Right cardiac atrium (tissue), 5 donors: ENCODE data around the gene PMEPA1. TPM values are rescaled to one million over a fixed set of nuclear protein-coding genes. Genes with fewer than 3 reads are reported as not detected.

Experiments used
- ATAC-seq, 2 donors: fragments of 200-7000 bp; cut with Tn5 transposase; one replicate each; pipeline versions ENCODE4 v1.8.0 to v1.9.1; 2020; ENCODE audit warnings: moderate library complexity in 2 of 2, mild to moderate bottlenecking in 1 of 2
- DNase-seq, 3 donors: peaks; one replicate each; pipeline ENCODE4 v3.0.0-alpha.2; 2020
- H3K27ac ChIP-seq: one replicate; pipeline ENCODE4 v1.5.1; 2013; ENCODE audit warnings: mild to moderate bottlenecking, low read length, control low read depth, moderate library complexity
- H3K27me3 ChIP-seq: one replicate; pipeline ENCODE4 v1.6.1; 2013; ENCODE audit not compliant: control insufficient read depth, insufficient read depth
- H3K4me1 ChIP-seq: one replicate; pipeline ENCODE4 v1.6.1; 2013; ENCODE audit warnings: low read length; ENCODE audit not compliant: control insufficient read depth, insufficient read depth
- H3K4me3 ChIP-seq: one replicate; pipeline ENCODE4 v1.5.1; 2013; ENCODE audit warnings: low read length, control low read depth
- H3K9me3 ChIP-seq: one replicate; pipeline ENCODE4 v1.6.1; 2013; ENCODE audit warnings: low read length; ENCODE audit not compliant: control insufficient read depth
- WGBS: extraction: QIAGEN DNeasy Blood & Tissue Kit; methylation state at CpG from one replicate; pipeline ENCODE4 v1.1.7; 2013; 5-methylcytosine and 5-hydroxymethylcytosine counted together
- intact Hi-C, 4 donors: fragments of 100-400 bp; cut with DNase I; formaldehyde crosslinking; loops; one replicate each; pipeline versions ENCODE4 v1.11.0 to v1.14.0; 2022 to 2023
- polyA plus RNA-seq: library from polyadenylated mRNA; stranded (reverse); fragments of 200-250 nt; gene quantifications from one replicate; pipeline ENCODE4 v1.2.3, GENCODE V29; 2013
- total RNA-seq, 4 donors: library from RNA; stranded (reverse); fragmentation: NEBNext Ultra II Directional; extraction: Animal tissue kit (Norgen Biotek cat#: 25700); gene quantifications; one replicate each; pipeline ENCODE4 v1.2.1, GENCODE V29; 2021
- donor health status: healthy with polysubstance abuse.
- donor health status: DM: no; HTN: yes; CAD: no.
- donor health status: DM: no; HTN: no; CAD: no.
- donor health status: DM: no; HTN: yes; CAD: no; lungs with severe emphysema.
- donor health status: DM: yes; HTN: yes; CAD: no.

Gene PMEPA1
- total and polyA plus RNA-seq, 5 donors = 17.3 to 82.0 (median 37.5) TPM

DNA sequence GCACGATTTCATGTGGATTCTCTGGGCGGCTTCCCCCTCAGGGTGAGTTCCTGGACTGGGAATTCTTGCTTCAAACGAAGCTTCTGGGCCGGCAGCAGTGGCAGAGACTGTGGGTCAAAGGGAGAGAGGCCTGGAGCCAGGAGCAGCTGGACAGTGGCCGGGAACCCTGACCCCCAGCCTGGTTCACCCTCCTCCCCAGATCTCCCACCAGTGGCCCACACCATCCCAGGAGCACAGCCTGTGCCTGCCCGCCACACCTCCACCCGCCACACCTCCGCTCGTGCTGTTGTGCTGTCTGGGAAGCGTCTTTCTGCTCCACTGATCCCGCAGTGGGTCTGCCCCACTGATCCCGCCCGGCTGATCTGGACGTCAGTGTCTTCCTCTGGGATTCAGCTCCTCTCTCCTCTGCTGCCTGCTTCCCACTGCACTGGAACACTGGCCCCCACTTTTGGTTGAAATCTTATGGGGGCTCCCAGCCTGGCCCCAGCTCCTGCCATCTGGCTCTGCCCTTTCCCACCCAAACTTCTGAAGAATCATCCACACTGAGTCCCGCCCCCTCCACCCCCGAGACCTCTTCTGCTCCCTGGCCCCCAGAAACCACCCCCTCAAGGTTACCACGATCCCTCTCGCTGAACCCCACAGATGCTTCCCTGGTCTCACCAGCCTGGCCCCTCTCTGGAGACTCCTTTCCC lies 99.4 kb downstream of the PMEPA1 start:
- Histone ChIP-seq H3K4me1 (no peaks in the 10 kb centered on the region), H3K9me3 (no peaks in the 10 kb centered on the region), H3K27me3 (no peaks in the 10 kb centered on the region), H3K4me3 (no peak overlapping the region), H3K27ac (no peak overlapping the region)
- intact Hi-C loops = no loop called here
- 72% methylated on average over 18 of the region's 18 CpGs for WGBS
- ATAC-seq (no peak), DNase-seq (no peak)

DNA sequence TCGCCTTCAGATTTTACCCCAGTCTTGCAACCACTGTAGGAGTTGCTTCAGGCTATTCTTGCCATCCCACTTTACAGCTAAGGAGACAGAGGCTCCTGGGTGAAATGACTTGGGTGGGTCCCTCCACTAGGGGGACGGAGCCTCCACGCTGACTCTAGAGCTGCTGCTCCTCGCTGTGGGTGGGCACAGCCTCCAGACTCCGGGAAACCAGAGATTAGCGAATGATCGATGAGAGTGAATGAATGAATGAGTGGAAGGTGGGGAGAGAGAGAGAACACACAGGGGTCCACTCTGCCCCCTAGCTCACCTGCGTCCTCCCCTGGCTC lies 100.0 kb downstream of the PMEPA1 start:
- intact Hi-C loops = no loop called here
- Histone ChIP-seq H3K27ac (no peak overlapping the region), H3K27me3 (no peaks in the 10 kb centered on the region), H3K9me3 (no peaks in the 10 kb centered on the region), H3K4me3 (no peak overlapping the region), H3K4me1 (no peaks in the 10 kb centered on the region)
- WGBS = 82% methylated on average over 8 of the region's 8 CpGs
- DNase-seq = no peak
- ATAC-seq = no peak

DNA sequence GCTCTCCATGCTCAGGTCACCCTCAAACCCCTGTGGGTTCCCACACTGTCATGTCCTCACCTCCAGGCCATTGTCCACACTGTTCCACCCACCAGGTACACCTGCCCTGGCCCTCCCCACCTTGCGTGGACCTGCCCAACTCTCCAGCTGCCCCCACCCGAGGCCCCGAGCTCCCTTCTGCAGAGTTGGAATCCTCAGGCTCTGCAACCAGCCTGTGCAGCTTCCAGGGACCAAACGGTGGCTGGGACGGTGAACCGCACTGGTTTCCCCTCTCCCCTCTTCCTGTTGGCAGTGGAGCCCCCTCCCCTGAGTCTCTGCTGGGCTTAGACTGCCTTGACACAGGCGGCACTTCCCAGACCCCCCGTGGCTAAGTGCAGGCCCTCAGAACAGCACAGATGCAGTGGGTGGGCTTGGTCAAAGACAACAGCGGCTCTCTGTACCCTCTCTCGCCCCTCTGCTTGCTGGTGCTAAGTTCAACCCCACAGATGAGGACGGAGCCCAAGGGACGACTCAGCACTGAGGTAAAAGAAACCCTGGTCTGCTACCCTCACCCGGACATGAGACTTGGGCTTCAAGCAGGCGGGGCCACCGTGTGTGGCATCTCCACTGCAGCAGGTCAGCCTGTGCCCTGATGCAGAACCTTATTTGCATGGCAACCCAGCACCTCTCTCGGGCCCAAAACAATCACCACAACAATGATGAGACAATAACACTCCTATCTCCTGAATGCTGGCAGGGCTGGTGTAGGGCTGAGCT lies 100.6 kb downstream of the PMEPA1 start:
- DNase-seq = no peak
- no peaks in the 10 kb centered on the region for H3K9me3 ChIP-seq
- H3K27me3 ChIP-seq = no peaks in the 10 kb centered on the region
- no peak for ATAC-seq
- intact Hi-C loops = no loop called here
- H3K27ac ChIP-seq = no peak overlapping the region
- 79% methylated on average over 16 of the region's 16 CpGs for WGBS
- H3K4me1 ChIP-seq = no peaks in the 10 kb centered on the region
- no peak overlapping the region for H3K4me3 ChIP-seq

DNA sequence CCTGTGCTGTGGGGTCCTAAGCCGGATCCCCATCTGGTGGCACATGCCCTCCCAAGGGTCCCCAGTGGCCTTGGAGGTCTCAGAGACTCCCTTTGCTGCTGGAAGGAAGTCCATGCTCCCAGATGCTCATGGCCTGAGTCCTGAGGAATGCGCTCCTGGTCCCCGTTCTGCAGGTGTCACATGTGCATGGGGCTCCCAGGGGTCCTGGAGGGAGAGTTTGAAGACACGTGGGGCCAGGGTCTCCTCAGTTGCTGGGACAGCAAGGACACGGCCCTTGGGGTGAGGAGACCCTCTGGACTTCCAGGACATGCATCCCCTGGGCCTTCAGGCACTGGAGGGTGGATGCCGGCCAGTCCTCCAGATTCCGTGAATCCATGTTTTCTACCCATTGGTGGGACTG lies 101.3 kb downstream of the PMEPA1 start:
- Histone ChIP-seq H3K27ac (no peak overlapping the region), H3K9me3 (no peaks in the 10 kb centered on the region), H3K4me1 (no peaks in the 10 kb centered on the region), H3K27me3 (no peaks in the 10 kb centered on the region), H3K4me3 (no peak overlapping the region)
- peak in 1 of 3 donors; percentile 5 for DNase-seq
- intact Hi-C loops = no loop called here
- no peak for ATAC-seq
- WGBS = 73% methylated on average over 7 of the region's 7 CpGs

DNA sequence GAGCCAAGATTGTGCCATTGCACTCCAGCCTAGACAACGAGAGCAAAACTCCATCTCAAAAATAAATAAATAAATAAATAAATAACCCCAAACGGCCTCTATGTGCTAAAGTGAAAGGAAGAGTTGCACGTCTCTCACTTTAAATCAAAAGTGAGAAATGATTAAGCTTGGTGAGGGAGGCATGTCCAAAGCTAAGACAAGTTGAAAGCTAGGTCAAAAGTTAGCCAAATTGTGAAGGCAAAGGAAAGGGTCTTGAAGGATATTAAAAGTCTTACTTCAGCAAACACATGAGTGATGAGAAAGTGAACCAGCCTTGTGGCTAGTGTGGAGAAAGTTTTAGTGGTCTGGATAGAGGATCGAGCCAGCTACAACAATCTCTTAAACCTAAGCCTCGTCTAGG lies 103.9 kb downstream of the PMEPA1 start:
- Histone ChIP-seq H3K9me3 (no peaks in the 10 kb centered on the region), H3K4me3 (no peak overlapping the region), H3K4me1 (no peaks in the 10 kb centered on the region), H3K27ac (no peak overlapping the region), H3K27me3 (no peaks in the 10 kb centered on the region)
- intact Hi-C loops = no loop called here
- ATAC-seq (no peak), DNase-seq (no peak)
- WGBS = 81% methylated on average over 5 of the region's 5 CpGs

DNA sequence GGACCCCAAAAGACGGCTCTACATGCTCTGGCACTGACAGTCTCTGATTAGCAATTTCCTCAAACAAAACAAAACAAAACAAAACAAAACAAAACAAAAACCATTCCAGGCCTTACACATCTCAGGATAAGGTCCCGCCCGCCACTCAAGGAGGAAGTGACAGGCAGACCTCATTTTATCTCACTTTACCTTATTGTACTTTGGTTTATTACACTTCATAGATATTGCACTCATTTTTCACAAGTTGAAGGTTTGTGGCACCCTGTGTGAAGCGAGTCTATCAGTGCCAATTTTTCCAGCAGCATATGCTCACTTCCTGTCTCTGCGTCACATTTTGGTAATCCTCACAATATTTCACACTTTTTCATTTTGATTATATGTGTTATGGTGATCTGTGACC lies 104.8 kb downstream of the PMEPA1 start:
- no peak for ATAC-seq
- no peaks in the 10 kb centered on the region for H3K9me3 ChIP-seq
- intact Hi-C loops = no loop called here
- 54% methylated on average over 5 of the region's 5 CpGs for WGBS
- no peaks in the 10 kb centered on the region for H3K27me3 ChIP-seq
- H3K4me1 ChIP-seq = no peaks in the 10 kb centered on the region
- H3K27ac ChIP-seq = no peak overlapping the region
- no peak for DNase-seq
- H3K4me3 ChIP-seq = no peak overlapping the region

DNA sequence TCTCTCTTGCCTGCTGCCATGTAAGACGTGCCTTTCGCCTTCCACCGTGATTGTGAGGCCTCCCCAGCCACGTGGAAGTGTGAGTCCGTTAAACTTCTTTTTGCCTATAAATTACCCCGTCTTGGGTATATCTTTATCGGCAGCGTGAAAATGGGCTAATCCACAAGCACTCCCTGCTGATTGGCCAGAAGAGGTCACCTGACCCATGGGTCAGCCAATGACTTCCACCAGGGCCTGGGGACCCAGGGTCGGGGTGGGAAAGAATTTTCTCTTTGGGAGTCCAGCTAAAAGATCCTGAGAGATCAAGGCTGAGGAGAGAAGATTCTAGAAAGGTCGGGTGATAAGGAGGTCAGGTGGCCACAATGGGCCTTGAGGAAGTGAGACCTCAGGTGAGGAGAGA lies 106.7 kb downstream of the PMEPA1 start:
- H3K27me3 ChIP-seq = no peaks in the 10 kb centered on the region
- intact Hi-C loops = no loop called here
- no peak overlapping the region for H3K27ac ChIP-seq
- ATAC-seq (no peak), DNase-seq (peak in 1 of 3 donors; percentile 7)
- 95% methylated on average over 10 of the region's 10 CpGs for WGBS
- no peaks in the 10 kb centered on the region for H3K4me1 ChIP-seq
- H3K9me3 ChIP-seq = no peaks in the 10 kb centered on the region
- no peak overlapping the region for H3K4me3 ChIP-seq

DNA sequence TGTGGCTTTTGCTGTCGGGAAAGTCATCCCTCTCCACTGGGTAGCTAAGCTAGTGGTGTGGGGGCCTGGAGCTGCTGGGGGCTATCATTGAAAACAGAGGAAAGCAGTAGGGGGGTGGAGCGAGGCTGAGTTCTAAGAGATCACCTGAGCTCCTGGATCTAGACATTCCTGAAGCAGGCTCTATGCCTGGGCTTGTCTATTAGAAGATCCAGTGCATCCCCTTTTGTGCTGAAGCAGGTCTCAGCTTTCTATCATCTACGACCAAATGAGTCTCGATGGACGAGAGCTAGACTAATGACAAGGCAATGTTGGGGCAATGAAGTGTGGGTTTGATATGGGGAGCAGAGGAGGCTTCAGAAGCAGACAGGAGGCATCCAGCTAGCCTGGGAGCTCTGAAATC lies 108.1 kb downstream of the PMEPA1 start:
- intact Hi-C loops = no loop called here
- 95% methylated on average over 5 of the region's 5 CpGs for WGBS

DNA sequence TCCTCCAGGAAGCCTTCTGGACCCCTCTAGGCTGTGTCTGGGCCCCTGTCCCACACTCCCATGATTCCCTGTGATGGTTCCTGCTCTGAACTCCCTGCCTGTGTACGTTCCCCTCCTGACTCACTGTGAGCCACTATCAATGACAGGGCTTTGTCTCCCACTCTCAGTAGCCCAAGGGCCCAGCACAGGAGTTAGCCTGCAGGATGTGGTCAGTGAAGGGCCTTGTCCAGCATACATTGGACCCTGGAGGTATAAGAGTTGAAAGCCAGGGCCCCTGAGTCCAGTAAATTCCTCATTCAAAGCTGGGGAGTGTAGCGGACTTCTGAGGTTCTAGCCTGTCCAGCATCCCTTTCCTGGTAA lies 108.6 kb downstream of the PMEPA1 start:
- Histone ChIP-seq H3K27me3 (no peaks in the 10 kb centered on the region), H3K4me1 (no peaks in the 10 kb centered on the region), H3K27ac (no peak overlapping the region), H3K9me3 (no peaks in the 10 kb centered on the region), H3K4me3 (no peak overlapping the region)
- DNase-seq (no peak), ATAC-seq (no peak)
- intact Hi-C loops = no loop called here
- WGBS = 75% methylated on average over 2 of the region's 2 CpGs

More for the DNA sequence above, 108.1 kb downstream of the PMEPA1 start:
- DNase-seq = no peak
- Histone ChIP-seq H3K27me3 (no peaks in the 10 kb centered on the region), H3K4me3 (no peak overlapping the region), H3K9me3 (no peaks in the 10 kb centered on the region), H3K27ac (no peak overlapping the region), H3K4me1 (no peaks in the 10 kb centered on the region)
- ATAC-seq = no peak

DNA sequence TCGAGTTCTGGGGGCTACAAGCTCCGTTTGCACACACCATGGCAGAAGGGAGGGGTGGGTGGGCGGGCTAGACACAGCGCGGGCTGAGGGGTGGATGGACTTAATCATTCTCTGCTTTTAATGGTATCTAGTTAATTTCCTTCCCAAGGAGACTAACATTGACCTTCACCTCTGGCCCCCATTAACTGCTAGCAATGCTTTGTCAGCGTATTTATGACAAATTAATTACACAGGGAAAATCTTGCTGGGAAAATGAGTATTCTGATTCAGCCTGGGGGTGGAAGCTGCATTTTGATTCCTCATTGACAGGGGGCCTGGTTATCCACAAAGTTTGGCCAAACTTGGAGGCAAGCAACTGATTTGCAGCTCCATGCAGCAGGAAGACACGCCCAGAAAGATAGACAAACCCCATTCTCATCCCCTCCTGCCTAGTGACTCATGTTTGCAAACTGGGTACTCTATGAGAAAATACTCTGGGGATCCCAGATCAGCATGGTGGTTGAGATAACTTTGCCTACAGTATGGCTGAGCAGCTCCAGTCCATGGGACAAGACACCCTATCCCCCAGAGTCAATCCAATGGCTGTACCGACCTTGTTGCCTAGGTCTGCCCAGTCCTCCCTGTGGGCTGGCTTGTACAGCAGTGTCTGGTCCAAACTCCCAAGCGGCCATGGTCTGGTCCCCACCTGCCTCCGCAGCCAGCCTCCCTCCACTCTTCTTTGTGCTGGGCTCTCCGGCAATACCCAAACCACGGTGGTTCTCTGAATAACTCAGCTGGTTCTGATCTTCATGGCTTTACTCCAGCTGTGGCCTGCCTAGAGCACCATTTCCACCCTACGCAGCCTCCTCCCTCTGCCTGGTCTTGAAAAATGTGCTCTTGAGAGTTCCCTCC lies 109.2 kb downstream of the PMEPA1 start:
- no peaks in the 10 kb centered on the region for H3K27me3 ChIP-seq
- ATAC-seq (no peak), DNase-seq (no peak)
- H3K4me3 ChIP-seq = no peak overlapping the region
- no peaks in the 10 kb centered on the region for H3K4me1 ChIP-seq
- H3K27ac ChIP-seq = no peak overlapping the region
- H3K9me3 ChIP-seq = no peaks in the 10 kb centered on the region
- WGBS = 83% methylated on average over 13 of the region's 13 CpGs
- intact Hi-C loops = no loop called here

DNA sequence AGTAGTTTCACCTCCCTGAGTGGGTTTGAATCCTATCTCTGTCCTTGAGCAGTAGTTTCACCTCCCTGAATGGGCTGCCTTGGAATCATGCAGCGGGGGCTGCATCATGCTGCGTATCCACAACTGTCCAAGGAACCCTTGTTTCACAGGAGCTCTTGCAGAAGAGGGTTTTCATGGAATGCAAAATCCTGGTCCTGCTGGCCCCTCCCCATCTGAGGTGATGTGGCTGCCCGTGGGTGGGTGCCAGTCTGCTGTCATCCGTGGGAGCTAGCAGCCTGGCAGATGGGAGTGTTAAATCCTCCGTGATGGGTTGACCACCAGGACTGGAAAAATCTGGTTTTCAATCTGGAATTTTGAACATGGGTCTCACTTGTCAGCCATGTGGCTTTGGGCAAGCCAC lies 111.3 kb downstream of the PMEPA1 start:
- H3K27ac ChIP-seq = no peak overlapping the region
- H3K9me3 ChIP-seq = no peaks in the 10 kb centered on the region
- DNase-seq (peak in 1 of 3 donors; percentile 31), ATAC-seq (no peak)
- intact Hi-C loops = loop anchor here in 2 of 4 donors (5.0 to 10.0 kb wide), 2 partner anchors 224 to 614 kb away; no protein-coding TSS in a partner anchor
- H3K4me3 ChIP-seq = no peak overlapping the region
- H3K27me3 ChIP-seq = no peaks in the 10 kb centered on the region
- no peaks in the 10 kb centered on the region for H3K4me1 ChIP-seq
- 80% methylated on average over 5 of the region's 5 CpGs for WGBS
